Brain microvascular endothelial cell (primary cell): ENCODE data around the gene LRBA.

Source experiments
- DNase-seq: peaks from one replicate; pipeline ENCODE4 v3.0.0-alpha.2; 2020
- H3K27ac ChIP-seq: fragments of 250-450 bp; sonication (Bioruptor Pico); 2 replicates; pipeline ENCODE4 v1.5.1; 2020; ENCODE audit warnings: mild to moderate bottlenecking, moderate library complexity
- H3K27me3 ChIP-seq: fragments of 250-450 bp; sonication (Bioruptor Pico); replicated peaks from 2 replicates; pipeline ENCODE4 v1.5.1; 2020; ENCODE audit warnings: mild to moderate bottlenecking
- H3K36me3 ChIP-seq: fragments of 250-450 bp; sonication (Bioruptor Pico); replicated peaks from 2 replicates; pipeline ENCODE4 v1.5.1; 2020; ENCODE audit warnings: mild to moderate bottlenecking
- H3K4me3 ChIP-seq: 2 replicates; pipeline ENCODE4 v1.5.1; 2011; ENCODE audit warnings: low read depth, mild to moderate bottlenecking, control low read depth, low read length, moderate library complexity
- in situ Hi-C: cut with HindIII; loops from 2 replicates; pipeline ENCODE4 v1.10.0; 2017; ENCODE audit warnings: low sequenced_read_pairs, low pct_ligation_motif_present
- TF ChIP-seq, protein P1 (sequence below): IDR thresholded peaks from 2 replicates; pipeline ENCODE4 v1.5.1; 2011; ENCODE audit warnings: low read depth, mild to moderate bottlenecking, moderate library complexity, low read length, control low read depth, inconsistent platforms; ENCODE audit errors: missing control alignments

The LRBA gene

DNA sequence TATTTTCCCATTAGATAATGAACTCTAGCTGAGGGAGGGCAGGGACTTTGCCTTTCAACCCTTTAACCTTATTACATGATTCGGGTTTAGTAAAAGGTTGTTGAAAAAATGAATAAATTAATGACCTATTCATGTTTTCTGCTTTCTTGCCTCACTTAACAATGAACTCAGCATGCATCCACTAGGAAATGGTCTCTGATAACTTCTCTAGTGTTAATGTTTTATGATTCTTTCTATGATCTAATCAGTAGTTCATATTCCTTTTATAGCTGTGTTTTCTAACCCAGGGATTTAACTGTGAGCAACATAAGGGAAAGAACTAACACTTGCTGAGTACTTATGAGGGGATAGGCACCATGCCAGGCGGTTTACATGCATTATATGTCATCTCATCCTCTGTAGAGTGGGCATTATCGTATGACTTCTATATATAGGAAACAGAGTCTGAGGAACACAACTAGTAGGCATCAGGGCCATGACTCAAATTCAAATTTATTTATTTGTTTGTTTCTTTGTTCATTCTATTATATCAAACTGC is 669.8 kb downstream of the LRBA start:
- Histone ChIP-seq H3K27ac (no peak overlapping the region), H3K36me3 (no peaks in the 10 kb centered on the region), H3K27me3 (no peaks in the 10 kb centered on the region), H3K4me3 (no peak overlapping the region)
- TF ChIP-seq, protein P1, sequence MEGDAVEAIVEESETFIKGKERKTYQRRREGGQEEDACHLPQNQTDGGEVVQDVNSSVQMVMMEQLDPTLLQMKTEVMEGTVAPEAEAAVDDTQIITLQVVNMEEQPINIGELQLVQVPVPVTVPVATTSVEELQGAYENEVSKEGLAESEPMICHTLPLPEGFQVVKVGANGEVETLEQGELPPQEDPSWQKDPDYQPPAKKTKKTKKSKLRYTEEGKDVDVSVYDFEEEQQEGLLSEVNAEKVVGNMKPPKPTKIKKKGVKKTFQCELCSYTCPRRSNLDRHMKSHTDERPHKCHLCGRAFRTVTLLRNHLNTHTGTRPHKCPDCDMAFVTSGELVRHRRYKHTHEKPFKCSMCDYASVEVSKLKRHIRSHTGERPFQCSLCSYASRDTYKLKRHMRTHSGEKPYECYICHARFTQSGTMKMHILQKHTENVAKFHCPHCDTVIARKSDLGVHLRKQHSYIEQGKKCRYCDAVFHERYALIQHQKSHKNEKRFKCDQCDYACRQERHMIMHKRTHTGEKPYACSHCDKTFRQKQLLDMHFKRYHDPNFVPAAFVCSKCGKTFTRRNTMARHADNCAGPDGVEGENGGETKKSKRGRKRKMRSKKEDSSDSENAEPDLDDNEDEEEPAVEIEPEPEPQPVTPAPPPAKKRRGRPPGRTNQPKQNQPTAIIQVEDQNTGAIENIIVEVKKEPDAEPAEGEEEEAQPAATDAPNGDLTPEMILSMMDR: no peak
- in situ Hi-C loops: no loop called here
- no peak for DNase-seq

DNA sequence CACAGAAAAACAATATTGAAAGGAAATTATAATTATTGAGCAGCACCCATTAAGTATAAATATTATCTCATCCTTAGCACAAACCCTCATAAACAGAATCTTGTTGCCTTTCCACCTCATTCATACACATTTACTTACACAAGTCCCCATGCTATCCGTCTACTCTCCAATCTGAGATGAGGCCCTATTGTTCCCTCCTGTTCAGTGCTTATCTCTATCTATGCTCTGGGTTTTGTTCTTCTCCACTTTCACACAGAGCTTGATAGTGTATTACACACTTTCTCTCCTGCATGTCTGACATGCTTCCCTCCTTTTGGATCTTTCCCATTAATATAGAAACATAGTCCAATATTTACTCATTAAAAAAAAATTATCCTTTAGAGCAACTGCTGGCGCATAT is 671.3 kb downstream of the LRBA start:
- TF ChIP-seq, protein P1: no peak

DNA sequence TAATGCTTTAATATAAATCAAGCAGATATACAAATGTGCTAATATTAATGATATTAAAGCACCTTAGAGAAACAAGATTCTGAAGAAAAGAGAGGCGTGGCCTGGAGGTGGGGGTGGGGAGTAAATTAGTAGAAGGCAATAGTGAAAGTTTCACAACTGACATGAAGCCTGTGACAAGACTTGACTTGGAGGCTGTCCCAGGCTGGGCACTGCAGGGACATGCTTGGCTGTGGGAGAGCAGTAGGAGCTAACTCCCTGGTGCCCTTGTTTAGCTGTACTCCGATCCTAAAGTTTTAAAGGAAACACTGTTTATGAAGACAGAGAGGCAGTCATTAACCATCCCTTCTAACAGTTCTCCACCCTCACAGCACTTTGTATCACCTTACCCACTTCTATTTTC is 672.1 kb downstream of the LRBA start:
- in situ Hi-C loops: no loop called here
- TF ChIP-seq, protein P1: no peak
- H3K27ac ChIP-seq: no peak overlapping the region
- DNase-seq: no peak
- H3K27me3 ChIP-seq: no peaks in the 10 kb centered on the region
- H3K4me3 ChIP-seq: no peak overlapping the region
- no peaks in the 10 kb centered on the region for H3K36me3 ChIP-seq

More for the DNA sequence above, 671.3 kb downstream of the LRBA start:
- Histone ChIP-seq H3K27me3 (no peaks in the 10 kb centered on the region), H3K36me3 (no peaks in the 10 kb centered on the region), H3K27ac (no peak overlapping the region), H3K4me3 (no peak overlapping the region)
- DNase-seq: no peak
- in situ Hi-C loops: no loop called here

DNA sequence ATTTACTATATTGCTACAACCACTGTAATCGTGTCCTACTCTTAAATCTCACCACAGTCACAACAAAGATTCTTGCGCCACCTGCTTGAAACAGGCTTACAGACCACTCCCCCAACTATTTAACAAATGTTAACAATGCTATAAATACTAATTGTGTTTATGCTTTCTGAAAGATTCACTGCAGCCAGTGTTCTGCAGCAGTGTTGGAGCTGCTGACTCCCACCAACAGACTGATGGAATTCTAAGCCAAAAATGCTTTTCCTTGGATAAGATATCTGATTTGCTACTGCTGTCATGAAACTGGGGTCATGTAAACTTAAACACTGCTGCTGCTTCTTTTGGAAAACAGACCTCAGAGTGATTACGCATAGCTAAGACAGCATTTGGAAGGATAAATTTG is 677.4 kb downstream of the LRBA start:
- in situ Hi-C loops: no loop called here
- DNase-seq: no peak

DNA sequence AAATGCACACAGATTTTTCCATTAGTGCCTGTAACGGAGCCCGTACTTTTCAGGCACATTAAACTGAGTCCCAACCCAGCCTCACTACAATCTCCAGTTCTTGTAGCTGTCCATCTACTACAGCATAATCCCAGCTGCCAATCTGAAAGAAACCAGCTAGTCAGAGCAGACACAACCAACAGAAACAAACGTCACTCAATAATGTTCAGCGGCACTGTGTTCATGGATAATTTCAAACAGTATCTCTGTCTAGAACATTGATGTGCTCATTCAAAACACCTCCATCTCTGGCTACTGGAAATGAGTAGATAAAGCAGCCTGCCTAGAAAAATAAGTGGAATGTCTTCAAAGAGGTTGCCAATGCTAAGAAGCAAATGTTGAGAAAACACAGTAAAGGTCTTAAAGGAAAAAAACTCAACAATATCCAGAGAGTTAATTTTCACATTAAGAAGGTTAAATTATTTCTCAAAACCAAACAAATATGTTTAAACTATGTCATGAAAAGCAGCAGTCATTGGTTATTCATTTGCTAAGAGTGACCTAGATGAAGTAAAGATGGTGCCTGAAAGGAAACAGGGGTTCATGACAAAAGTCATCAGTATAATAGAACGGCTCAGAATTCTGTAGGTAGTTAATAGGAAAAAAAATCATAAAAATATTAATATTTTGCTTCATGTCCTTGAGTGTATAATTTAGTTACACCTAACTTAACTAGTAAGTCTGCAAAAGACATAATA is 678.2 kb downstream of the LRBA start:
- TF ChIP-seq, protein P1: no peak
- in situ Hi-C loops: no loop called here
- Histone ChIP-seq H3K27ac (no peak overlapping the region), H3K27me3 (no peaks in the 10 kb centered on the region), H3K36me3 (no peaks in the 10 kb centered on the region), H3K4me3 (no peak overlapping the region)
- no peak for DNase-seq

More for the DNA sequence above, 677.4 kb downstream of the LRBA start:
- H3K27ac ChIP-seq: no peak overlapping the region
- TF ChIP-seq, protein P1: no peak
- H3K4me3 ChIP-seq: no peak overlapping the region
- H3K27me3 ChIP-seq: no peaks in the 10 kb centered on the region
- no peaks in the 10 kb centered on the region for H3K36me3 ChIP-seq
